Measurements from ENCODE around the gene PPP1R2B.

PPP1R2B gene

DNA sequence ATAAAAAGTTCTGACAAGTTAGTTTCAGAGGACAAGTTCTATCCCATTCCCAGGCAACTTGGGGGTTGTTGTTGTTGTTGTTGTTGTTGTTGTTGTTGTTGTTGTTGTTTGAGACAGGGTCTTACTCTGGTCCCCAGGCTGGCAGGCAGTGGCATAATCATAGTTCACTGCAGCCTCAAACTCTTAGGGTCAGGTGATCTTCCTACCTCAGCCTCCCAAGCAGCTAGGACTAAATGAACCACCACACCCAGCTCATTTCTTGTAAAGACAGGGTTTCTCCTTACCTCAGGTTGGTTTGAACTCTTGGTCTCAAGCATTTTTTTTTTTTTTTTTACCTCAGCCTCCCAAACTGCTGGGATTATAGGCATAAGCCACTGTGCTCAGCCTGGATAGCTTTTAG, 15.3 kb downstream of the PPP1R2B start:
- Histone ChIP-seq H3K4me3 (ENCODE audit: low read length) (no peak overlapping the region), H3K27me3 (ENCODE audit: control insufficient read depth, insufficient read depth, low read length) (no peaks in the 10 kb centered on the region), H3K36me3 (ENCODE audit: control insufficient read depth, insufficient read depth, low read length) (no peaks in the 10 kb centered on the region), H3K27ac (ENCODE audit: low read length) (no peak overlapping the region), H3K4me1 (ENCODE audit: control insufficient read depth, insufficient read depth, low read length) (no peaks in the 10 kb centered on the region), H3K9me3 (ENCODE audit: control insufficient read depth, insufficient read depth, low read length) (no peaks in the 10 kb centered on the region)
- no peak for DNase-seq (ENCODE audit: low read depth, low spot score)

DNA sequence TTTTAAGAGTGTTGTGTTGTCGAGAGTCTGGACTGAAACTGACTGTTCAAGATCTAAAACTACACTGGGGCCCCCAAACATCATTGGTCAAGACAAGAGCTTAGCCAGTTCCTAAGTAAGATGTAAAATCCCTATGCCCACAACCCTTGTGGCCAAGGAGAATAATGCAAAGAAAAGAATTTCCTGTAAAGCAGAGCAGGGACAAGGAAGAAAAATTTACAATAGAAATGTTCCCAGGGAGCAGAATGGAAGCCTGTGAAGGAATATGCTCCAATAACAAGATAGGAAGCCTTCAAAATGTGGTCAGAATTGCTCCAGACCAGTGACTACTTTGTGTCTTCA, 20.4 kb downstream of the PPP1R2B start:
- no peak overlapping the region for H3K4me3 ChIP-seq (ENCODE audit: low read length)
- no peaks in the 10 kb centered on the region for H3K36me3 ChIP-seq (ENCODE audit: control insufficient read depth, insufficient read depth, low read length)
- H3K27ac ChIP-seq (ENCODE audit: low read length), result no peak overlapping the region
- DNase-seq (ENCODE audit: low read depth, low spot score), result no peak
- H3K27me3 ChIP-seq (ENCODE audit: control insufficient read depth, insufficient read depth, low read length), result no peaks in the 10 kb centered on the region
- no peaks in the 10 kb centered on the region for H3K9me3 ChIP-seq (ENCODE audit: control insufficient read depth, insufficient read depth, low read length)
- WGBS (ENCODE audit: insufficient coverage, insufficient read length), result no CpG with 5 or more reads among the region's 1 CpG
- H3K4me1 ChIP-seq (ENCODE audit: control insufficient read depth, insufficient read depth, low read length), result no peaks in the 10 kb centered on the region

DNA sequence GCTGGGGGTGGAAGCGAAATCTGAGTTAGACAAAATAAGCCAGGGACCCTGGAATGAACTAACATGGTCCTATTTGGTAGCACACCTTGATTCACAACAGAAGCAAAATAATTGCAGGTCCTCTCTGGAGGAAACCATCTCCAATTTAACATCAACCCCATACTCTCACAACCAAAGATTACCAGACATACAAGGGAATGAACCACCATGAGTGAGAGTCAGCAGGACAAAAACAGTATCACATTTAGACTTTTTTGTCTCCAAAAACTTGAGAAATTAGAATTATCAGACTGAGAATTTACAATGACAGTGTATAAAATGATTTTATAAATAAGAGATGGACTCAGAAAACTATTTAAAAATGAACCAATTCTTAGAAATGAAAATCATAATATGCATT, 21.1 kb downstream of the PPP1R2B start:
- Histone ChIP-seq H3K27ac (ENCODE audit: low read length) (no peak overlapping the region), H3K9me3 (ENCODE audit: control insufficient read depth, insufficient read depth, low read length) (no peaks in the 10 kb centered on the region), H3K27me3 (ENCODE audit: control insufficient read depth, insufficient read depth, low read length) (no peaks in the 10 kb centered on the region), H3K4me3 (ENCODE audit: low read length) (no peak overlapping the region), H3K36me3 (ENCODE audit: control insufficient read depth, insufficient read depth, low read length) (no peaks in the 10 kb centered on the region), H3K4me1 (ENCODE audit: control insufficient read depth, insufficient read depth, low read length) (no peaks in the 10 kb centered on the region)
- DNase-seq (ENCODE audit: low read depth, low spot score), result no peak
- WGBS (ENCODE audit: insufficient coverage, insufficient read length), result no CpG with 5 or more reads among the region's 1 CpG

DNA sequence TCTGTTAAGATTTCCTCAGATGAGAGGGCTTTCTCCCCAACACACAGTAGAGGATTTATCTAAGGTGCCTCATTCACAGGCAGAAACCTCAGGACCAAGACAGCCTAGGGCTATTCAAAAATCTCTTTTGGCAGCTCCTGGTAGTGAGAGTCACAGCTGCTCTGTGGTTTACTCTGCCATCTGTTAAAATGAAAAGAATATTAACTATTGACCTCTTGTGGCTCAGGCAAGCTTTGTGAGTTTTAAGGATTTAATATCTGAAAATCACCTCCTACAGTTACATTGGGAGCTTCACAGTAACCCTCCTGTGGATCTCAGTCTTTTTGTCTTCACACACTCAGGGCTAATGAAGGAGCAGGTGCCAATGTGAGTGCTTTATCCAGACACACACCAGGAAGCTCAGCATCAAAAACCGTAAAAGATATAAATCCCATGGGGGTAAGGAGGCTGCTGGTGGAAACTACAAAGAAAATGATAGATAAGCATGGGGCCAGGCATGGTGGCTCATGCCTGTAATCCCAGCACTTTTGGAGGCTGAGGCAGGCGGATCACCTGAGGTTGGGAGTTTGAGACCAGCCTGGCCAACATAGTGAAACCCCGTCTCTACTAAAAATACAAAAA, 29.7 kb downstream of the PPP1R2B start:
- H3K4me1 ChIP-seq (ENCODE audit: control insufficient read depth, insufficient read depth, low read length), result no peaks in the 10 kb centered on the region
- DNase-seq (ENCODE audit: low read depth, low spot score), result no peak
- WGBS (ENCODE audit: insufficient coverage, insufficient read length), result no CpG with 5 or more reads among the region's 3 CpGs

GRCh38 chr5:156883316-156883875, 33.3 kb downstream of the PPP1R2B start:
- Histone ChIP-seq H3K27me3 (ENCODE audit: control insufficient read depth, insufficient read depth, low read length) (no peaks in the 10 kb centered on the region), H3K9me3 (ENCODE audit: control insufficient read depth, insufficient read depth, low read length) (no peaks in the 10 kb centered on the region), H3K36me3 (ENCODE audit: control insufficient read depth, insufficient read depth, low read length) (no peaks in the 10 kb centered on the region), H3K4me3 (ENCODE audit: low read length) (no peak overlapping the region), H3K4me1 (ENCODE audit: control insufficient read depth, insufficient read depth, low read length) (no peaks in the 10 kb centered on the region), H3K27ac (ENCODE audit: low read length) (no peak overlapping the region)
- no peak for DNase-seq (ENCODE audit: low read depth, low spot score)
- WGBS (ENCODE audit: insufficient coverage, insufficient read length), result no CpG with 5 or more reads among the region's 3 CpGs

More for the DNA sequence above, 29.7 kb downstream of the PPP1R2B start:
- Histone ChIP-seq H3K27me3 (ENCODE audit: control insufficient read depth, insufficient read depth, low read length) (no peaks in the 10 kb centered on the region), H3K27ac (ENCODE audit: low read length) (no peak overlapping the region), H3K4me3 (ENCODE audit: low read length) (no peak overlapping the region), H3K9me3 (ENCODE audit: control insufficient read depth, insufficient read depth, low read length) (no peaks in the 10 kb centered on the region), H3K36me3 (ENCODE audit: control insufficient read depth, insufficient read depth, low read length) (no peaks in the 10 kb centered on the region)

DNA sequence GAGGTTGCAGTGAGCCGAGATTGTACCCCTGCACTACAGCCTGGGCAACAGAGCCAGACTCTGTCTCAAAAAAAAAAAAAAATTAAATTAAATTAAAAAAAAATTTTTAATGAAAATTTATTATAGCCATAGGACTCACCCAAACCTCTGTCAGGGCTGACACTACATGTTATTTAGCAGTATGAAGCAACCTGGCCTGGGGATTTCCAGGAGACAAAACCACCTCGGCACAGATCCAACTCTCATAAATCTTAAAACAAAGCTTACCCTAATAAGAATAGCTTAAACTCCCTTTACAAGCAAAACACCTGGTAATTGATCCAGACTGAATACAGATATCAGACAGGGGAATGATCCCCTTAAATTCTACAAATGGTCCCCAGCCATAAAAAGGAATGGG, 38.4 kb downstream of the PPP1R2B start:
- Histone ChIP-seq H3K4me3 (ENCODE audit: low read length) (no peak overlapping the region), H3K36me3 (ENCODE audit: control insufficient read depth, insufficient read depth, low read length) (no peaks in the 10 kb centered on the region), H3K4me1 (ENCODE audit: control insufficient read depth, insufficient read depth, low read length) (no peaks in the 10 kb centered on the region), H3K9me3 (ENCODE audit: control insufficient read depth, insufficient read depth, low read length) (no peaks in the 10 kb centered on the region), H3K27me3 (ENCODE audit: control insufficient read depth, insufficient read depth, low read length) (no peaks in the 10 kb centered on the region), H3K27ac (ENCODE audit: low read length) (no peak overlapping the region)
- no CpG with 5 or more reads among the region's 2 CpGs for WGBS (ENCODE audit: insufficient coverage, insufficient read length)
- no peak for DNase-seq (ENCODE audit: low read depth, low spot score)

DNA sequence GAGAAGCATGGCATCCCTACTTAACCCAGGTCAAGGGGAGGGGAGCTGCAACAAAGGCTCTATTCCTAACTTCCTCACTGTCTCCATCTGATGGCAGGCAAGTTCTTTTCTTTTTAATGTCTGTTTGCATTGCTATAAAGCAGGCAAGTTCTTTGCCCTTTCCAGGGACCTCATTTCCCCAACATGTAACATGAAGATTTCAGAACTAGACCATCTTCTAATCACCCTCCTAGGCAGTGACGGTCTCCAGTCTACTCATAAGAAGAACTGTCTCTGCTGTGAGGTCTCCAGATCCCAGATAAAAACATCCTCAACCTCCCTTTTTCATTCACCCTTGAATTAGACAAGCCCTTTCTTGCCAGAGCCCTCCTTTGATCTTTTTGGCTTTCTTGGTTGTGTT, 42.1 kb downstream of the PPP1R2B start:
- Histone ChIP-seq H3K36me3 (ENCODE audit: control insufficient read depth, insufficient read depth, low read length) (no peaks in the 10 kb centered on the region), H3K4me3 (ENCODE audit: low read length) (no peak overlapping the region), H3K9me3 (ENCODE audit: control insufficient read depth, insufficient read depth, low read length) (no peaks in the 10 kb centered on the region), H3K4me1 (ENCODE audit: control insufficient read depth, insufficient read depth, low read length) (no peaks in the 10 kb centered on the region), H3K27me3 (ENCODE audit: control insufficient read depth, insufficient read depth, low read length) (no peaks in the 10 kb centered on the region), H3K27ac (ENCODE audit: low read length) (no peak overlapping the region)
- no peak for DNase-seq (ENCODE audit: low read depth, low spot score)
- WGBS (ENCODE audit: insufficient coverage, insufficient read length), result no CpG with 5 or more reads among the region's 1 CpG

GRCh38 chr5:156892864-156893263, 42.8 kb downstream of the PPP1R2B start:
- WGBS (ENCODE audit: insufficient coverage, insufficient read length), result no CpG with 5 or more reads among the region's 4 CpGs
- Histone ChIP-seq H3K27ac (ENCODE audit: low read length) (no peak overlapping the region), H3K36me3 (ENCODE audit: control insufficient read depth, insufficient read depth, low read length) (no peaks in the 10 kb centered on the region), H3K4me3 (ENCODE audit: low read length) (no peak overlapping the region), H3K27me3 (ENCODE audit: control insufficient read depth, insufficient read depth, low read length) (no peaks in the 10 kb centered on the region), H3K9me3 (ENCODE audit: control insufficient read depth, insufficient read depth, low read length) (no peaks in the 10 kb centered on the region), H3K4me1 (ENCODE audit: control insufficient read depth, insufficient read depth, low read length) (no peaks in the 10 kb centered on the region)
- no peak for DNase-seq (ENCODE audit: low read depth, low spot score)

- Histone ChIP-seq H3K27ac (ENCODE audit: low read length) (no peak overlapping the region), H3K4me3 (ENCODE audit: low read length) (no peak overlapping the region), H3K9me3 (ENCODE audit: control insufficient read depth, insufficient read depth, low read length) (no peaks in the 10 kb centered on the region), H3K36me3 (ENCODE audit: control insufficient read depth, insufficient read depth, low read length) (no peaks in the 10 kb centered on the region), H3K4me1 (ENCODE audit: control insufficient read depth, insufficient read depth, low read length) (no peaks in the 10 kb centered on the region), H3K27me3 (ENCODE audit: control insufficient read depth, insufficient read depth, low read length) (no peaks in the 10 kb centered on the region)
- DNase-seq (ENCODE audit: low read depth, low spot score), result no peak
- WGBS (ENCODE audit: insufficient coverage, insufficient read length), result no CpG with 5 or more reads among the region's 1 CpG
Measured at GRCh38 chr5:156893517-156893916, 43.4 kb downstream of the PPP1R2B start.

DNA sequence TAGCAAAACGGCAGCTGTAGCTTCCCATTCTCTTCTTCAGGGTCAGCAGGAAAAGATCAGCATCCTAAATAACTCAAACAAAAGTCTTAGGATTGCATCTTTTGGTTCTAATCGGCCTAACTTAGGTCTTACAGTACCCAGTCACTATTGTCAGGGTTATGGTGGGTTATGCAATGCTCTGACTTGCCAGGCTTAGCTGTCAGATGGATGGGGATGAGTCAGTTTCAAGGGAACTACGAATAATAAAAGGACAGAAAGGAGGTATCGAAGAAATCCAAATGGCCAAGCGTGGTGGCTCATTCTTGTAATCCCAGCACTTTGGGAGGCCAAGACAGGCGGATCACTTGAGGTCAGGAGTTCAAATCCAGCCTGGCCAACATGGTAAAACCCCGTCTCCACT, 46.5 kb downstream of the PPP1R2B start:
- no peaks in the 10 kb centered on the region for H3K27me3 ChIP-seq (ENCODE audit: control insufficient read depth, insufficient read depth, low read length)
- no peaks in the 10 kb centered on the region for H3K9me3 ChIP-seq (ENCODE audit: control insufficient read depth, insufficient read depth, low read length)

More for the DNA sequence above, 46.5 kb downstream of the PPP1R2B start:
- Histone ChIP-seq H3K4me1 (ENCODE audit: control insufficient read depth, insufficient read depth, low read length) (no peaks in the 10 kb centered on the region), H3K27ac (ENCODE audit: low read length) (no peak overlapping the region), H3K36me3 (ENCODE audit: control insufficient read depth, insufficient read depth, low read length) (no peaks in the 10 kb centered on the region), H3K4me3 (ENCODE audit: low read length) (no peak overlapping the region)
- no peak for DNase-seq (ENCODE audit: low read depth, low spot score)
- WGBS (ENCODE audit: insufficient coverage, insufficient read length), result no CpG with 5 or more reads among the region's 7 CpGs
